Uterus (tissue), 4 donors: ENCODE results near the gene MLEC. TPM values are rescaled to one million over a fixed set of nuclear protein-coding genes. Genes with fewer than 3 reads are reported as not detected.

Source experiments
- DNase-seq, 2 donors: peaks; one replicate each; pipeline ENCODE4 v3.0.0-alpha.2; 2019 to 2020
- H3K27ac ChIP-seq, 2 donors: fragments of 200-600 bp; sonication (generic); 1 replicate in 1 of 2; 2 replicates in 1 of 2; pipeline ENCODE4 v1.5.1; 2016 to 2018
- H3K27me3 ChIP-seq, 2 donors: fragments of 200-600 bp; sonication (generic); one replicate each; pipeline ENCODE4 v1.5.1; 2018 to 2019; ENCODE audit warnings: control low read depth in 1 of 2
- H3K36me3 ChIP-seq, 2 donors: fragments of 200-600 bp; sonication (generic); one replicate each; pipeline ENCODE4 v1.5.1; 2019; ENCODE audit warnings: control low read depth in 1 of 2
- H3K4me1 ChIP-seq, 2 donors: fragments of 200-600 bp; sonication (generic); one replicate each; pipeline ENCODE4 v1.5.1; 2018 to 2019; ENCODE audit warnings: control low read depth in 1 of 2
- H3K4me3 ChIP-seq, 2 donors: fragments of 200-600 bp; sonication (generic); 1 replicate in 1 of 2; 2 replicates in 1 of 2; pipeline ENCODE4 v1.5.1; 2018 to 2019; ENCODE audit warnings: mild to moderate bottlenecking in 1 of 2
- H3K9me3 ChIP-seq, 2 donors: fragments of 200-600 bp; sonication (generic); one replicate each; pipeline ENCODE4 v1.5.1; 2019; ENCODE audit warnings: control low read depth in 1 of 2
- POLR2A ChIP-seq, 2 donors: fragments of 450-650 bp; IDR thresholded peaks; one replicate each; pipeline ENCODE4 v1.6.1; 2016; ENCODE audit warnings: antibody characterized with exemption in 2 of 2, mild to moderate bottlenecking in 1 of 2, moderate library complexity in 1 of 2
- intact Hi-C: fragments of 100-400 bp; cut with DNase I; formaldehyde crosslinking; loops from one replicate; pipeline ENCODE4 v1.15.1; 2023; ENCODE audit warnings: low total_unique reads
- total RNA-seq, 4 donors: library from RNA; depleted of rRNA in 3 of 4; stranded (reverse); fragments of >200 nt in 3 of 4; gene quantifications; one replicate each; pipeline versions ENCODE4 v1.1.0 to v1.2.4, GENCODE V29; 2014 to 2023
- TF ChIP-seq, protein P1 (sequence below), 4 experiments: fragments of 200-600 bp in 2 of 4; fragments of 450-650 bp in 2 of 4; sonication (generic) in 2 of 4; IDR thresholded peaks; one replicate each; pipeline ENCODE4 v1.5.1; 2016 to 2019; ENCODE audit warnings: antibody characterized with exemption in 4 of 4, mild to moderate bottlenecking in 2 of 4, moderate library complexity in 1 of 4
- donor health status: DM: yes; HTN: yes; CAD: no.

MLEC gene
- total RNA-seq, 4 donors from 2014 or later: 15.6 to 108 (median 53.5) TPM

DNA sequence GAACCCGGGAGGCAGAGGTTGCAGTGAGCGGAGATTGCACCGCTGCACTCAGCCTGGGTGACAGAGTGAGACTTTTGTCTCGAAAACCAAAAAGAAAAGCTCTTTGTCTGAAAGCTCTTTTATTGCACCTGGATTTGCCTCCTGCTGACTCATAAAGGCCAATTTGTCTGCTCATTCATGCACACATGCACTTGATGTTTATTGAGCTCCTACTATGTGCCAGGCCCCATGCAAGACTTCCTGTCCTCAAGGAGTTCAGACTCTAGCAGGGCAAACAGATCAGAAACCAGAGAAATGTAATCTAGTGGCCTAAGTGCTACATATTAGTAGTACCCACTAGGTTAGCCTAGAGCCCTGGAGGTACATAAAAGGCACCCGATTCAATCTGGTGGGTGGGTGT lies 16.3 kb upstream of the MLEC start:
- Histone ChIP-seq H3K4me1 (no peaks in the 10 kb centered on the region), H3K4me3 (no peak overlapping the region), H3K9me3 (no peaks in the 10 kb centered on the region), H3K27ac (no peak overlapping the region), H3K36me3 (no peaks in the 10 kb centered on the region), H3K27me3 (no peaks in the 10 kb centered on the region)
- no peak for DNase-seq
- intact Hi-C loops: no loop called here
- TF ChIP-seq, protein P1, sequence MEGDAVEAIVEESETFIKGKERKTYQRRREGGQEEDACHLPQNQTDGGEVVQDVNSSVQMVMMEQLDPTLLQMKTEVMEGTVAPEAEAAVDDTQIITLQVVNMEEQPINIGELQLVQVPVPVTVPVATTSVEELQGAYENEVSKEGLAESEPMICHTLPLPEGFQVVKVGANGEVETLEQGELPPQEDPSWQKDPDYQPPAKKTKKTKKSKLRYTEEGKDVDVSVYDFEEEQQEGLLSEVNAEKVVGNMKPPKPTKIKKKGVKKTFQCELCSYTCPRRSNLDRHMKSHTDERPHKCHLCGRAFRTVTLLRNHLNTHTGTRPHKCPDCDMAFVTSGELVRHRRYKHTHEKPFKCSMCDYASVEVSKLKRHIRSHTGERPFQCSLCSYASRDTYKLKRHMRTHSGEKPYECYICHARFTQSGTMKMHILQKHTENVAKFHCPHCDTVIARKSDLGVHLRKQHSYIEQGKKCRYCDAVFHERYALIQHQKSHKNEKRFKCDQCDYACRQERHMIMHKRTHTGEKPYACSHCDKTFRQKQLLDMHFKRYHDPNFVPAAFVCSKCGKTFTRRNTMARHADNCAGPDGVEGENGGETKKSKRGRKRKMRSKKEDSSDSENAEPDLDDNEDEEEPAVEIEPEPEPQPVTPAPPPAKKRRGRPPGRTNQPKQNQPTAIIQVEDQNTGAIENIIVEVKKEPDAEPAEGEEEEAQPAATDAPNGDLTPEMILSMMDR (IDR thresholded peaks at IDR 0.05): no peak
- TF ChIP-seq POLR2A (IDR thresholded peaks at IDR 0.05): no peak

GRCh38 chr12:120674097-120674636 lies 12.8 kb upstream of the MLEC start:
- intact Hi-C loops: no loop called here
- no peaks in the 10 kb centered on the region for H3K9me3 ChIP-seq
- TF ChIP-seq POLR2A (IDR thresholded peaks at IDR 0.05): no peak
- no peak for DNase-seq
- H3K27ac ChIP-seq: no peak overlapping the region
- H3K36me3 ChIP-seq: no peaks in the 10 kb centered on the region
- no peak overlapping the region for H3K4me3 ChIP-seq
- no peaks in the 10 kb centered on the region for H3K27me3 ChIP-seq
- H3K4me1 ChIP-seq: no peaks in the 10 kb centered on the region

GRCh38 chr12:120677765-120678473 lies 9.0 kb upstream of the MLEC start:
- no peaks in the 10 kb centered on the region for H3K9me3 ChIP-seq
- DNase-seq: peak in 1 of 2 donors; percentile 64
- H3K27ac ChIP-seq: peak overlapping the region in 1 of 2 donors; percentile 52
- H3K4me3 ChIP-seq: no peak overlapping the region
- TF ChIP-seq, protein P1 (IDR thresholded peaks at IDR 0.05): no peak
- no peak for TF ChIP-seq POLR2A (IDR thresholded peaks at IDR 0.05)
- intact Hi-C loops: no loop called here
- H3K27me3 ChIP-seq: no peaks in the 10 kb centered on the region
- no peaks in the 10 kb centered on the region for H3K36me3 ChIP-seq
- no peaks in the 10 kb centered on the region for H3K4me1 ChIP-seq

- H3K9me3 ChIP-seq: no peaks in the 10 kb centered on the region
- H3K27ac ChIP-seq: peak overlapping the region in 1 of 2 donors; percentile 17
- DNase-seq: no peak
- H3K4me1 ChIP-seq: no peaks in the 10 kb centered on the region
- no peaks in the 10 kb centered on the region for H3K36me3 ChIP-seq
- H3K4me3 ChIP-seq: no peak overlapping the region
- H3K27me3 ChIP-seq: no peaks in the 10 kb centered on the region
- TF ChIP-seq POLR2A (IDR thresholded peaks at IDR 0.05): no peak
- TF ChIP-seq, protein P1 (IDR thresholded peaks at IDR 0.05): no peak
- intact Hi-C loops: no loop called here
Observed at GRCh38 chr12:120678572-120678971, 8.4 kb upstream of the MLEC start.

GRCh38 chr12:120680165-120680738 lies 6.7 kb upstream of the MLEC start:
- Histone ChIP-seq H3K9me3 (no peaks in the 10 kb centered on the region), H3K4me3 (no peak overlapping the region), H3K4me1 (no peaks in the 10 kb centered on the region), H3K36me3 (no peaks in the 10 kb centered on the region), H3K27me3 (no peaks in the 10 kb centered on the region), H3K27ac (no peak overlapping the region)
- TF ChIP-seq, protein P1 (IDR thresholded peaks at IDR 0.05): no peak
- no peak for TF ChIP-seq POLR2A (IDR thresholded peaks at IDR 0.05)
- no peak for DNase-seq
- intact Hi-C loops: no loop called here
